A549 (cell line): Measurements from ENCODE around the gene TMEM182.

Experiments
- CTCF ChIP-seq: fragments of >200 bp; sonication (Bioruptor Twin); formaldehyde crosslinking; IDR thresholded peaks from 3 replicates; pipeline ENCODE4 v1.5.1; 2016
- USF2 ChIP-seq: fragments of 450-650 bp; IDR thresholded peaks from 2 replicates; pipeline ENCODE4 v1.6.1; 2014; ENCODE audit warnings: antibody characterized with exemption

- TF ChIP-seq CTCF (no peak), USF2 (no peak)
Observed at GRCh38 chr2:102718387-102719316, 43.2 kb upstream of the TMEM182 start.
